GM19238 (cell line): Measurements from ENCODE around the gene HS6ST3.

Source experiments
- DNase-seq: peaks from one replicate; pipeline ENCODE4 v3.0.0; 2011; ENCODE audit warnings: low spot score; ENCODE audit not compliant: insufficient read length

HS6ST3 gene

DNA sequence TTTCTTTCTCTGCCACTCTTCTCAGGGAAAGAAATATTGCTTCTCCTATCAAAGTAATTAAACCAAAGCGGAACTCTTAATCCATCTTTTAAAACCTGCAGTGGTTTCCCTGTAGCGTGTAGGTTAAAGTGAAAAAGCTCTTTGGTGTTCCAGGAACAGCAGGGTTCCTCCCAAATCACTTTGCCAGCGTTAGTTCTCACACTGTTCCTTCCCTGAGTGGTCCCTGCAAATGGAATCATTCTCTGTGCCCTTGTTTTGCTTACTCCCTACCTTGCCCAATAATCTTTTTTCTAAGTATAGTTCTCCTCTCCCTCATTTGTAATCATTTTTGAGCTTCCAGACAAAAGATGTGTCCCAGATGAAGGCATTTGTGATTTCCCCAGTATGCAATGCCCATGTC is 207.5 kb downstream of the HS6ST3 start:
- no peak for DNase-seq

DNA sequence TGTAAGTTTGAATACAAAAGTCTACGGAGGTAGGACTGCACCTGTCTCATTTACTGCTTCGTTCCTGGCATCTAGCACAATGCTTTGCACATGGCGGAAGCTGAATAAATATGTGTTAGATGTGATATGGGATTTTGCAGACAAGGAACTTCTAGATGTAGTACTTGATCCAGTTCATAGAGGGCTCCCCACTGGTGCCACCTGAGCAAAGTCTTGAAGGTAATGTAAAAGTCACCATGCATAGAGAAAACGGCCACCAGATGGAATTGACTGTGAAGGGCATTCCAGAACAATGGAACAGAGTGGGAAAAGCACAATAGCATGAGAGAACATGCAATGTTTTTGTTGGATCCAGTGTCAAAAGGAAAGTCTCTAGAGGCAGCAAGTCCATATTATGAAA is 209.3 kb downstream of the HS6ST3 start:
- no peak for DNase-seq

DNA sequence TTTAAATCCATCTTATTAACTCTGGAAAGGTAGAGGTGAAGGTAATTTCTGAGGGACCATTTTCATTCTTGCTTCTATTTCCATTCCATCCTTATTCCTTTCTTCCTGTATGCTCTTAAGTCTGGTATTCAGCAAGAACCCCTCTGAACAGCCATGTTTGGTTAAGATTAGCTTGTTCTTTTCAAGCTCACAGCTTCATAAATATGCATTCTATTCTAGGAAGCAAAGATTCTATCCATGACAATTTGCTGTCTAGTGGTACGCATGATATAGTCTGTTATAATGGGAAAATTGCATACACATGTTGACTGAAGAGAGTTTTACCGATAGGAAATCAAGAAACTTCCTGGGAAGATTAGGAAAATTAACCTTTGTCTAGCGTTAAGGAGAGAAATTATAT is 218.7 kb downstream of the HS6ST3 start:
- no peak for DNase-seq

DNA sequence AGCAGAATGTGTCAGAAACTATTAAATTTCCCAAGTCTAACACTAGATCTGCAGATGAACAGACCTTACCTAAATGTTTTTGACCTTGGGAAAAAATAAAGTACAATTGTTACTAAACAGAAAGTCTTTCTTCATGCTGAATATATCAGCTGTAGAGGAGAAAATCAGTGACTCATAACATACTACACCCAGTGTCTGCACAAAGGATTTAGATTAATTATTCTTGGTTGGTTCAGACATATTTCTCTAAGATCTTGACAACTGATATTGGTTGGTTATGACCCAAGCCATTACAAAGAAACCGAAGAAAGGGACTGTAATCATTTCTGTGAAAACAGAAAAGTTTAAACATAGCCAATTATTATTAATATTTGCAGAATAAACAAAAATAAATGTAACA is 225.1 kb downstream of the HS6ST3 start:
- no peak for DNase-seq

DNA sequence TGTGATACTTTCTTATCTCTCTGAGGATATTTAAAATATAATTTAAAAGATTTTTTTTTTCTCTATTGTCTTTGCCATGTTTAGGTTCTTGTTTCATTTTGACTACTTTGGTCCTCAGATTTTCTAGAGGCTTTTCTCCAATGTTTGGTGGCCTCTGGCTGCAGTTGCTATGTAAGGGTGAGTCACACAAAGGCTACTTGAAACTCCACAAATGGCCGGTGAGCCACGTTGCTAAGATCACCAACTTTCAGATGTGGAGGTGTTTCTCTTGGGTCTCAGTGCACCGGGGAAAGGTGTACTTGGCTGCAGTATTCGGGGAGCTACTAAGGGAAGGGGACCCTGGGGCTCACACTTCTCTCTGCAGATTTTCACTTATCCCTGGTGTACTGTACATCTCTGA is 248.1 kb downstream of the HS6ST3 start:
- DNase-seq = no peak

DNA sequence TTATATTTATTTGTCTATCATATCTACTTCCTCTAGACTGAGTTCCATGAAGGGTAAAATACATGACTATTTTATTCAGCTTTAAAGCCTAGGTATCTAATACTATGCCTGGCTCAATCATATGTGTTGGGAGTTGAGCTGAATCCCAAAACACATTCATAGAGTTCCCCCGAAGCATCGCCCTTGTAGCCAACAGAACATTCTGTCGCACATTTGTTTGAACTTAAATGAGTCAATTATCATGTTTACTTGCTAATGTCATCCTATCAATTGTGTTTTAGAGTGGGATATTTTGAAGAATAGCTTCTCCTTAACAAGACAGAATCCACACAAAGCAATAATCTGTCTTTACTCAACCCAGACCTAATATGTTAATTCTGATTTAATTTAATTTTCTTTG is 252.4 kb downstream of the HS6ST3 start:
- no peak for DNase-seq

DNA sequence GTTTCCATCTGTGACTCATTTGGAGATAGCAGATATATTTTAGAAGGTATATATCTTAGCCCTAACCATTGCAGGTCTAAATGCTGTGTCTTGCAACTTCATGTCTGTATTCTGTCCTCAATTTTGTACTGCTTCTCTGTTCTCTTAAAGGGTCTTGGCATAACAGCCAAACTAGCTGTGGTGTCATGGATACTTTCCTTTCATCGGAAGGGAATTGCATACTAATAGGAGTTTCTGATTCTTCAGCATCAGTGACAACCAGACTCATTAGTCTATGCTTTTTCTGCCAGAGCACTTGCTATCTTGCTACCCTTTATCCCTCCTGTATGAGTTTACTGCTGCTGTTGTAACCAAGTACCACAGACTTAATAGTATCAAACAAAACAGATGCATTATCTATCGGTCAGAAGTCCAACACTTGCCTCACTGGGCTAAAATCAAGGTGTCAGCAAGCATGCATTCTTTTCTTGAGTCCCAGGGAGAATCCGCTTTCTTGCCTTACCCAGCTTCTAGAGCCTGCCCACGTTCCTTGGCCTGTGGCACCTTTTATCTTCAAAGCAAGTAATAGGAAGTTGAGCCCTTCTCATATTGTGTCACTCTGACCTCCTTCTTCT is 253.1 kb downstream of the HS6ST3 start:
- no peak for DNase-seq

DNA sequence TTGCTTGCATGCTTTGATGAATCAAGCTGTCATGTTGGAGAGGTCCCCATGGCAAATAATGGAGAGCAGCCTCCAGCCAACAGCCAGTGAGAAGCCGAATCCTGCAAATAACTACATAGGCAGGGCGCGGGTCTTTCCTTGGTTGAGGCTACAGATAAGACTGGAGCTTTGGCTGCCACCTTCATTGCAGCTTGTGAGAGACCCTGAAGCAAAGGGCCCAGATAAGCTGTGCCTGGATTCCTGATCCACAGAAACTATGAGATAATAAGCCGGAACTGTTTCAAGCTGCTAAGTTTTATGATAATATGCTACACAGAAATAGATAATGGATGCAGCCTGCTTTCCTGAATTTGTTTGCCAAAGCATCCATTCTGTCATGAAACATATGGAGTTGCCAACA is 257.0 kb downstream of the HS6ST3 start:
- DNase-seq = no peak

DNA sequence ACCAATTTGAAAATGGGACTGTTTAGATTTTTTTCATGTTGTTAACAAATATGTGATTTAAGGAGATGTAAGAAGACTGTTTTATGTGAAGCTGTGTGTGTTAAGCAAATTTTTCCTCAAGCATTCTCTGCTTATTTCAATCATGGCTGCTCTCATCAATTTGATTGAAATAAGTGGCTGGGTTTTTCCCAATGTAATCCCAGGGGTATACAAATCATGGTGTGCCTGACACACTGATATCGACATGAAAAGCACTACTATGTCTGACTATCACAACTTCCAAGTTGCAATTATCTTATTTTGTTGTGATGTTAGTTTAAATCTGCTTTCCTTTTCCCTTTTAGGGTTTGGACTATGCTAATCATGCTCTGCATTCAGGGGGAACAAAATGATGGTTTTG is 283.7 kb downstream of the HS6ST3 start:
- no peak for DNase-seq

DNA sequence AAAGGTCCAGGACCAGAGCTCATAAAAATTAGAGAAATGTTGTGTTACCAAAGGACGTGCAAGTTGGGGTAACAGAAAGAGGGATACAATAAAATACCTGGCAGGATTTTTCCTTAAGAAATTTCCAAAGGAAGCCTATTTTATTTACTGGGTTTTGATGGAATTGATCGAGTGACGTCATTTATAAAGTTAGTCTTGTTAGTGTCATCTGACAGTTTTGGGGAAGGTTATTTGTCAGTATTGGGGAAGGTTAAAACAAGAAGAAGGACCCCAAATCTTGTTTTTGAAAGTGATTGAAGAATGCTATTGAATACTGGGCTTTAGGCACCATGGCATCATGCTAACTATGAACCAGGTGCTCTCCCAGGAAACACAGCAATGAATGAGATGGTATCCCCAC is 287.9 kb downstream of the HS6ST3 start:
- DNase-seq = no peak

DNA sequence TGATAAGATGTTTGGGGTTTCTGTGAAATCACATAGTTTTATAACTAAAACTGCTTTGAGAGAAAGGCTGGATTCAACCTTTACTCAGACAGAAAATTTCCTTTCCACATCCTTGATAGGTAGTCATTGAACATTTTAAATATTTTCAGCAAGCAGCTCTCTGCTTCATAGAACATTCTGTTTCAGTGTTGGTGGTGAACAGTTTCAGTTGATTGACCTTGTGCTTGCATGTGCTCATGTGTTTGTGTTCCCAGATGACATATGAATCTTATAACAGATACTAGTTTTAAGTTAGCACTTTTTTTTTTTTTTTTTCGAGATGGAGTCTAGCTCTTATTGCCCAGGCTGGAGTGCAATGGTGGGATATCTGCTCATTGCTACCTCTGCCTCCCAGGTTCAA is 290.1 kb downstream of the HS6ST3 start:
- DNase-seq = no peak

DNA sequence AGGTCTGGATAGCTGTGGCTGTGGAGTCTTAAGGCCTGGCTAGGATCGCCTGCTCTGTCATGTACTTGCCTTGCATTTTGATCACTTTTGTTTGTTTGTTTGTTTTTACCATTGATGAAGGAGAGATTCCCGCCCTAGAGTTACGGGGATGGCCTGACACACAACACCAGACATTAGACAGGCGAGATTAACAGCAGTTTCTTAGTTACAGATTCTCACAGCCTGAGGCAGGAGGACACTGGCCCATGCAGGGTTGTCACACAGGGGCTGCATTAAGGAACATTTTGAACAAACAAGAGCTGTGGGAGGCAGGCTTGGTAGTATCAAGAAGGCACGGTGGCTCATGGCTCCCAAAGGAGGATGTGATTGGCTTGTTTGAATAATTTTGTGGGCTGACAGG is 291.8 kb downstream of the HS6ST3 start:
- no peak for DNase-seq

DNA sequence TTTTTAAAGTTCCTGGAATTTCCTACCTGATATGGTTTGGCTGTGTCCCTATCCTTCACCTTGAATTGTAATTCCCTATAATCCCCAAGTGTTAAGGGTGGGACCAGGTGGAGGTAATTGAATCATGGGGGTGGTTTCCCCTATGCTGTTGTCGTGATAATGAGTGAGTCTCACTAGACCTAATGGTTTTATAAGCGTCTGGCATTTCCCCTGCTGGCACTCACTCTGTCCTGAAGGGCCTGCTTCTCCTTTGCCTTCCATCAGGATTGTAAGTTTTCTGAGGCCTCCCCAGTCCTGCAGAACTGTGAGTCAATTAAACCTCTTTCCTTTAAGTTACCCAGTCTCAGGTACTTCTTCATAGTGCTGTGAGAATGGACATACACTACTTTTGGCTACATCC is 298.7 kb downstream of the HS6ST3 start:
- DNase-seq = no peak

DNA sequence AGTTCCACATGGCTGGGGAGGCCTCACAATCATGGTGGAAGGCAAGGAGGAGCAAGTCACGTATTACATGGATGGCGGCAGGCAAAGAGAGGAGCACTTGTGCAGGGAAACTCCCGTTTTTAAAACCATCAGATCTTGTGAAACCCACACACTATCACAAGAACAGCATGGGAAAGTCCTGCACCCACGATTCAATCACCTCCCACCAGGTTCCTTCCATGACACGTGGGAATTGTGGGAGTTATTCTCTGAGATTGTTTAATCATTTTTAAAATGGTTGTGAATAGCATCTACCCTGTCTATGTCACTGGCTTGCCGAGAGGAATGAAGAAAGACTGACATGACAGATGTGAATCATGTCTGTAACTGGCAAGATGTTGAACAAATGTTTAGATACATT is 301.7 kb downstream of the HS6ST3 start:
- DNase-seq = no peak

DNA sequence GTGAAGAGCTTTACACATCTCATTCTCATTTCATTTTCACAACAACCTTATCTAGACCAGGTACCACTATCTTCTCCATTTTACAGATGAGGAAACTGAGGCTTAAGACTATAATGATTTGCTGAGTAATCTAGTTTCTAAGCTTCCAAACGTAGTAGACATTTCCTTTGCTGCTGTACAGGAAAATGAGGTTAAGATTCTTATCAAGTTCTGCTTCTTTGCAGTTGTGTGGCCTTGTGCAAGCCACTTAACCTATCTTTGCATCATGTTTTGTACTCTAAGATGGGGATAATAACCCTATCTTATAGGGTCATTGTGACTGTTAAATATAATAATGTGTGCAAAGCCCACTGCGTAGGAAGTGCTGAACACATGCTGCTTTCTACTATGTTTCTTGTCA is 307.9 kb downstream of the HS6ST3 start:
- DNase-seq = no peak

DNA sequence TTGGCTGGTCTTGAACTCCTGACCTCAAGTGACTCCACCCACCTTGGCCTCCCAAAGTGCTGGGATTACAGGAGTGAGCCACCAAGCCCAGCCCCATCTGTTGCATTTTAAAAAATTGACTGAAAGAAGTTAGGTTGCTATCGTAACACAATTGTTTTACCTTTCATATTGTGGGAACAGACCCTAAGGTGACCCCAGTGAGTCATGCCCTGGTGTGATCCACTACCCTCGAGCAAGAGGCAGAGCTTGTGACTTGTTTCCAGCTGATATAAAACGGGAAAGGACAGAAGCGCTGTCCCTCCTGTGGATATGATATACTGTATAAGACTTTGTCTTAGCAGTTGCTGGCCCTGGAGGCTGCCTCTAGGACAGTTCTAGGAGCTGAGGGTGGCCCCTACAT is 308.6 kb downstream of the HS6ST3 start:
- DNase-seq = no peak

DNA sequence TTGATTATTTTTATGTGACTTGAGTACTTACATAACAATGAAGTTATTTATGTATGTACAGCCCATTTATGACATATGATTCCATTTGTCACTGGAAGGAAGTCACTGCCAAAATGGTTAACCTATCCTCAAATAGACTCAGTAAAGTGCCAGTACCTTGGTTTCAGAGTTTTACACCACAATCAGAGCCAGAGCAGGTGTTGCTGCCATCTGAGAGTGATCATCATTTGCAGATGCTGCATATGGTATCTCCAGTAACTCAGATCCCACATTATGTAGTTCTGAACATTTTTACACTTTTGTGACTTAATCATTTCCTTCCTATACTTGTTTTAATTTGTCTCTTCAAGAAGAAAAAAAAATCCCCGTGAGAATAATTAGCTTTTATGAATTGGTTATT is 313.3 kb downstream of the HS6ST3 start:
- DNase-seq = no peak

DNA sequence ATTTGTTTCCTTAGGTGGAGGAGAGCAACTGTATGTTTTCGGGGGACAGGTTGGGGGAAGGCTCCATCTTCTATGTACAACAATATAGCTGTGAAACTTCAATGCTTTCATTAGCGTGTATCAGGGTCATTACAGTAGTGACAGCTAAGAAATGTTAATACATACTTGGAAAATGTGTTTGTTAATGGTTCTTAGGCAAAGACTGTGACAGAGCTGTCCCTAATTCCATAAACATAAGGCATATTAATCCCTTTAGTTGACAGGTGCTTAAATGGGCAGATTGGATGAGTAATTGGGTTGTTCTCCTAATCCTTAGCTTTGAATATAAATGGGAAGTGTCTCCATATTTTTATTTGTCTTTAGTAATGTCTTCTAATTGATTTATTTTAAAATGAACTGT is 313.7 kb downstream of the HS6ST3 start:
- DNase-seq = no peak

DNA sequence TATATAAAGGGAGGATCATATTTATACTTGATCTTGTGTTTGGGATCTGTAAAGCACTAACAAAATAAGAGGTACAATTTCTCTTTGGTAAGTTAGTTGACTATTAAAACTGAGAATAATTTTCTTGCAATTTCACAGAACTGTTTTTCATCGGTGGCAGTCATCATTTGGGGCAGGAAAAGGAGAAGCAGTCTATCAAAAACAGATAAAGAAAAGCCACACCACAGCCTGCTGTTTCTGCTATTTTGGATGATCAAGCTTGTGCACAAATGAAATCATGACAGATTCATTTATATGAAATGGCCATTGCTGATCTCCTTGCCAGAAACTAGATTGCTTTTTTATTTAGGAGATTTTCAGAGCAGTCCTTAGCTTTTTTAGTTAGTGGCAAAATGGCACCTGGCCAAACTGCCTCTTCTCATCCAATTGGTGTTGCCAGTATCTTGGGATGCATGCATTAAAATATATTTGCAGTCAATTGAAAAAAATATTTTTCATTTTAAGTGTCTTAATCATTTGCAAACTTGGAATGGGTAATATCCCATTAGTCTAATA is 326.0 kb downstream of the HS6ST3 start:
- no peak for DNase-seq

DNA sequence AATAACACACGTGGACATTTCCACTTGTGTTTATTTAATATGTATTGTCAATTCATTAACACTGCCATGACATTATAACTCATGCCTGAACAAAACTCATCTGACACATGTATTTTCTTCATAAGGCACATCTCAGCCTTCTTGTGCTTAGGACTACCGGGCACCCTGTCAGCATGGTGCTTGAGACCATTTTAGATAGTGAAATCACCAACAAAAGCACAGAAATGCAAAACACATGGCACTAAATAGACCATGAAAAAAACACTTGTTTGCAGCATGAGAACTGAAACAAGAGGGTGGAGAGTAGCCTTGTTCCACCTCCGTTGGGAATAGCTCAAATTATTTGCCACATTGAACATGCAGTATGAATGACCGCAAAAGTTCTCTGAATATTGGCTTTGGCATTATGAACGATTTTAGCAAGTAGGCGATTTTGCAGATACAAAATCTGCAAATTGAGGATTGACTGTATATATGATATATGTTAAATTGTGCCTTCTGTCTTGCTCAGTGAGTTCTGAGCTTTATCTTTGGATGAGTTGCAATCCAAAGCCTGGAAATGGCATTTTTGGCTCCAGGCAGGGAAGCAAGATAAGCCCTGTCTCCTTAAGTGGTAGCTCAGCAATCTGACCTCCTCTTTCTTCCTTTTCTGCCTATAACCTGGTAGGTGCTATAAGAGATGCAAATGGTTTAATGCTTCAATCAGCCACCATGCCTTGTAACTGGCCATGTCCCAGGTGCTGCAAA is 328.2 kb downstream of the HS6ST3 start:
- no peak for DNase-seq

DNA sequence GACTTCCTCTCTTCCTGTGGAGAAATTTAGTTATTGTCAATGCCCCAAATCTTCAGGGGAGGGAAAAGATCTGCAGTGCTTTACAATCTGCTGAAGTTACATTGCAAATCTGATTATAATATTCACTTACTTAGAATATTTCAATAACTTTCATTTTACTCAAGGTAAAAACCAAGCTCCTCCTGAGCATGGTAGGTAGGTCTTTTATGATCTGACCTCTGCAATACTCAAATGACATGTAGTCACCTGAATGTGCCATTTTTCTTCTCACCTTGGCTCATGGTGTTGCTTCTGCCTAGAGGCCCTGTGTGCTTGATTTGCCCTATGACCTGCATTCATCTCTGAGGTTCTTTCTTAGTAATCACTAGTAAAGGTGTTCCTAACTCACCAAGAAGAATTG is 331.4 kb downstream of the HS6ST3 start:
- DNase-seq = no peak

DNA sequence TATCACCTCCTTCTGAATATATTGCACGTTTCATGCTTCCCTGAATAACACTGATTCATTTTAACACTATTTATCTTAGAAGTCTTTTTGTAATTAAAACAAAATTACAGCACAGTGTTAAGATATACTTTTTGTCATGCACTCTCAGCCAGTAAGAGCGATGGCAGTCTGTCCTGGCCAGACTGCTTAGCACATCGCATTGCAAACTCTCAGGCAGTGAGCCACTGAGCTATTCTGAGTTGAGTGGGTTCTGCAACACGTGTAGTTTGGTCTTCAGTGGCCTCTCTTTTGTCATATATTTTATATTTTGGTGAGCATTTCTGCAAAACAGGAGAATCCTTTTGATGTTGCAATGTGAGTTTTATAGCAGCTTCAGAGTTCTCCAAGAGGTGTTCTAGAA is 332.1 kb downstream of the HS6ST3 start:
- no peak for DNase-seq

DNA sequence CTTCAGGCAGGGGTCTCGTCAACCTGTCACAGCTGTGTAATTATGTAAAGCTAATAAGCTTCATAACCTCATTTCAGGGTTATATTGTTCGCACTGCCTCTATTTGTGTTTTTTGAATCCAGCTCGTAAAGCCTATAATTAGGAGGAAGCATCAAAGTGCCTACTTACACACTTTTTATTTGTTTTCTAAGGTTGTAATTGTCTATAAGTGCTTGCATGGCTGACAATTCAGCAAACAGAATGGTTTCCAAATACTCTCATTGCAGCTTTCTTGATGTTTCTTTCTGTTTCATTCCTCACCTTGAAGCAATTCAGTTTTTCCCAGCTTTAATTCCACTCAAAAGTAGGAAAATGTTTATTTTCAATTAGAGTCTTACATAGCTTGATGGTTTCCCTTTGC is 336.3 kb downstream of the HS6ST3 start:
- no peak for DNase-seq
